Endothelial cell of umbilical vein (primary cell): ENCODE measurements around the gene GLP1R. TPM values are rescaled to one million over a fixed set of nuclear protein-coding genes. Genes with fewer than 3 reads are reported as not detected.

Experiments
- BruUV-seq: library from RNA; stranded (reverse); fragments of 400-500 nt; replicated peaks from 2 replicates; lab custom pipeline; 2021; lab: Mats Ljungman, UMichigan
- CTCF ChIA-PET: fragments of 300-600, 350-600 bp; sonication (Branson Sonifier 250); formaldehyde crosslinking; loops from one replicate; lab custom pipeline; 2021; ENCODE audit warnings: antibody characterized with exemption, inconsistent platforms; lab: Charles Lee
- POLR2A ChIA-PET: fragments of 300-600, 350-600 bp; sonication (Branson Sonifier 250); formaldehyde crosslinking; loops from one replicate; lab custom pipeline; 2021; ENCODE audit warnings: antibody characterized with exemption, inconsistent platforms; lab: Charles Lee
- DNase-seq: peaks from one replicate; pipeline ENCODE4 v3.0.0-alpha.2; 2011; ENCODE audit warnings: low read depth, low spot score
- FAIRE-seq: peaks from 2 replicates; lab custom pipeline; 2011; peaks lifted over from hg19 to GRCh38; lab: Jason Lieb, UNC
- H2AFZ ChIP-seq: 2 replicates; pipeline ENCODE4 v1.6.0; 2012; ENCODE audit warnings: low read depth, low read length, control low read depth, inconsistent platforms
- H3K27ac ChIP-seq: 2 replicates; pipeline ENCODE4 v1.5.1; 2011; ENCODE audit warnings: low read depth, mild to moderate bottlenecking, control low read depth, low read length, moderate library complexity; ENCODE audit not compliant: insufficient read depth
- H3K27me3 ChIP-seq, 2 experiments: 2 replicates each; pipeline versions ENCODE4 v1.6.0 to v1.6.1; 2011; ENCODE audit warnings: low read length in 2 of 2, mixed read lengths in 1 of 2; ENCODE audit not compliant: control insufficient read depth in 2 of 2, insufficient read depth in 2 of 2
- H3K36me3 ChIP-seq, 2 experiments: 2 replicates in 1 of 2; 3 replicates in 1 of 2; pipeline ENCODE4 v1.5.1; 2011; ENCODE audit warnings: low read length in 2 of 2, mild to moderate bottlenecking in 1 of 2, moderate library complexity in 1 of 2; ENCODE audit not compliant: control insufficient read depth in 2 of 2, insufficient read depth in 2 of 2; ENCODE audit errors: extremely low read depth in 1 of 2
- H3K4me1 ChIP-seq: 3 replicates; pipeline ENCODE4 v1.5.1; 2011; ENCODE audit warnings: mild to moderate bottlenecking, low read length; ENCODE audit not compliant: control insufficient read depth, insufficient read depth; ENCODE audit errors: extremely low read depth
- H3K4me2 ChIP-seq: 2 replicates; pipeline ENCODE4 v1.6.1; 2011; ENCODE audit warnings: low read length, control low read depth, mixed read lengths; ENCODE audit not compliant: insufficient read depth
- H3K4me3 ChIP-seq, 3 experiments: fragments of 200-600 bp in 1 of 3; sonication (generic), shearing (Covaris generic) in 1 of 3; replicated peaks in 1 of 3; 2 replicates each; pipeline ENCODE4 v1.5.1; 2011 to 2016; ENCODE audit warnings: control low read depth in 3 of 3, low read length in 3 of 3, mild to moderate bottlenecking in 2 of 3, inconsistent platforms in 1 of 3, low read depth in 1 of 3, moderate library complexity in 1 of 3; ENCODE audit not compliant: insufficient read depth in 1 of 3
- H3K79me2 ChIP-seq: 2 replicates; pipeline ENCODE4 v1.6.0; 2012; ENCODE audit warnings: low read length, inconsistent platforms; ENCODE audit not compliant: control insufficient read depth, insufficient read depth
- H3K9ac ChIP-seq: replicated peaks from 2 replicates; pipeline ENCODE3; 2011; ENCODE audit warnings: low read length, control low read depth; ENCODE audit not compliant: insufficient read depth; ENCODE audit errors: extremely low read depth
- H3K9me1 ChIP-seq: replicated peaks from 3 replicates; pipeline ENCODE4 v1.6.0; 2011; ENCODE audit warnings: mild to moderate bottlenecking, low read length; ENCODE audit not compliant: control insufficient read depth, insufficient read depth; ENCODE audit errors: extremely low read depth
- H3K9me3 ChIP-seq: replicated peaks from 2 replicates; pipeline ENCODE4 v1.5.1; 2012; ENCODE audit warnings: low read length, inconsistent platforms; ENCODE audit not compliant: control insufficient read depth, insufficient read depth
- H4K20me1 ChIP-seq: replicated peaks from 2 replicates; pipeline ENCODE3; 2011; ENCODE audit warnings: mild to moderate bottlenecking, low read length; ENCODE audit not compliant: control insufficient read depth, insufficient read depth; ENCODE audit errors: extremely low read depth
- CTCF ChIP-seq, 2 donors: IDR thresholded peaks; 1 replicate in 1 of 2; 2 replicates in 1 of 2; pipeline ENCODE4 v1.5.1; 2011; ENCODE audit warnings: low read length in 2 of 2, mild to moderate bottlenecking in 2 of 2, moderate library complexity in 2 of 2, control low read depth in 1 of 2, inconsistent platforms in 1 of 2, low read depth in 1 of 2; ENCODE audit not compliant: insufficient read depth in 1 of 2; ENCODE audit errors: extremely low read depth in 1 of 2
- EZH2 ChIP-seq: IDR thresholded peaks from 2 replicates; pipeline ENCODE4 v1.6.1; 2012; ENCODE audit warnings: borderline replicate concordance, low read depth, mild to moderate bottlenecking, moderate library complexity, low read length, inconsistent platforms; ENCODE audit not compliant: severe bottlenecking
- FOS ChIP-seq: IDR thresholded peaks from 2 replicates; pipeline ENCODE4 v1.6.1; 2011; ENCODE audit warnings: mild to moderate bottlenecking, low read length, moderate library complexity, borderline replicate concordance; ENCODE audit not compliant: insufficient read depth
- GATA2 ChIP-seq: IDR thresholded peaks from 2 replicates; pipeline ENCODE4 v1.7.0; 2011; ENCODE audit warnings: low read depth, mild to moderate bottlenecking, moderate library complexity, mixed read lengths, low read length; ENCODE audit not compliant: insufficient read length, insufficient read depth
- JUN ChIP-seq: IDR thresholded peaks from 2 replicates; pipeline ENCODE4 v1.6.1; 2011; ENCODE audit warnings: borderline replicate concordance, low read depth; ENCODE audit not compliant: insufficient read length, insufficient read depth
- MYC ChIP-seq: IDR thresholded peaks from one replicate; pipeline ENCODE4 v1.6.1; 2011; ENCODE audit warnings: mild to moderate bottlenecking, low read depth, low read length
- POLR2A ChIP-seq: IDR thresholded peaks from 2 replicates; pipeline ENCODE4 v1.6.1; 2012; ENCODE audit warnings: low read depth, mild to moderate bottlenecking, control low read depth, low read length
- POLR2AphosphoS5 ChIP-seq: IDR thresholded peaks from 2 replicates; pipeline ENCODE4 v1.6.1; 2012; ENCODE audit warnings: low read depth, mild to moderate bottlenecking, control low read depth, low read length, moderate library complexity; ENCODE audit not compliant: insufficient read depth
- dilution Hi-C: fragments of 300-500 bp; cut with MboI; formaldehyde crosslinking; loops from one replicate; pipeline ENCODE4 v1.15.0; 2019; ENCODE audit warnings: low sequenced_read_pairs; ENCODE audit not compliant: extremely low pct_ligation_motif_present
- intact Hi-C: fragments of 100-400 bp; cut with micrococcal nuclease; formaldehyde crosslinking; loops from one replicate; pipeline ENCODE4 v1.10.0; 2022
- polyA plus RNA-seq, 4 experiments: library from polyadenylated mRNA; depleted of rRNA in 3 of 4; stranded (reverse) in 3 of 4; unstranded in 1 of 4; fragments of >200 nt; gene quantifications; 2 replicates each; pipeline versions ENCODE4 v1.2.1 to v1.2.3, GENCODE V29; 2011 to 2012; ENCODE audit warnings: missing spikeins in 1 of 4
- total RNA-seq: library from RNA; stranded (reverse); gene quantifications from 2 replicates; pipeline ENCODE4 v1.2.3, GENCODE V29; 2021
- TF ChIP-seq, protein P1 (sequence below): IDR thresholded peaks from 2 replicates; pipeline ENCODE4 v1.6.1; 2011; ENCODE audit not compliant: insufficient read depth, insufficient read length

The GLP1R gene
- total and polyA plus RNA-seq, 2 donors (not counting 3 experiments of a cell fraction or from before 2014, with no cell fraction given) = not detected

GRCh38 chr6:39102071-39102820, 53.7 kb downstream of the GLP1R start:
- Histone ChIP-seq H3K9ac (no peak overlapping the region), H3K4me2 (no peak overlapping the region), H3K79me2 (no peaks in the 10 kb centered on the region), H2AFZ (no peak overlapping the region), H3K27me3 (peaks cover 0 to 5% of the 10 kb centered on the region in 2 experiments), H3K9me1 (no peaks in the 10 kb centered on the region), H3K36me3 (peaks cover 0 to 4% of the 10 kb centered on the region in 2 experiments), H3K4me1 (no peaks in the 10 kb centered on the region), H3K9me3 (no peaks in the 10 kb centered on the region), H3K4me3 (no peak overlapping the region), H3K27ac (no peak overlapping the region), H4K20me1 (no peaks in the 10 kb centered on the region)
- BruUV-seq = no TSS peak
- intact Hi-C loops = no loop called here
- ChIA-PET POLR2A (no interaction called here), CTCF (interaction anchor here (1.1 to 3.7 kb wide), 4 partner anchors 9 to 230 kb away, joined by 3 to 16 read pairs (median 4); partner anchors contain the start of gene SAYSD1)
- TF ChIP-seq CTCF (IDR thresholded peaks at IDR 0.05; ENCODE audit: extremely low read depth in 1 of 2, insufficient read depth in 1 of 2, low read depth in 1 of 2, low read length in 2 of 2) (peak; percentile 7 to 18), MYC (no peak), EZH2 (no peak)
- FAIRE-seq (no peak), DNase-seq (peak; percentile 9)
- dilution Hi-C loops = no loop called here

GRCh38 chr6:39102821-39103136, 54.2 kb downstream of the GLP1R start:
- Histone ChIP-seq H3K27ac (no peak overlapping the region), H3K9me1 (no peaks in the 10 kb centered on the region), H2AFZ (no peak overlapping the region), H3K9ac (no peak overlapping the region), H3K4me2 (no peak overlapping the region), H3K4me3 (no peak overlapping the region), H4K20me1 (no peaks in the 10 kb centered on the region), H3K9me3 (no peaks in the 10 kb centered on the region), H3K27me3 (peaks cover 0 to 5% of the 10 kb centered on the region in 2 experiments), H3K36me3 (peaks cover 0 to 4% of the 10 kb centered on the region in 2 experiments), H3K4me1 (no peaks in the 10 kb centered on the region), H3K79me2 (no peaks in the 10 kb centered on the region)
- TF ChIP-seq JUN = no peak
- no peak for TF ChIP-seq POLR2A
- TF ChIP-seq FOS = no peak
- no peak for TF ChIP-seq GATA2
- TF ChIP-seq EZH2 = no peak
- TF ChIP-seq MYC = no peak
- no peak for TF ChIP-seq POLR2AphosphoS5
- TF ChIP-seq, protein P1, sequence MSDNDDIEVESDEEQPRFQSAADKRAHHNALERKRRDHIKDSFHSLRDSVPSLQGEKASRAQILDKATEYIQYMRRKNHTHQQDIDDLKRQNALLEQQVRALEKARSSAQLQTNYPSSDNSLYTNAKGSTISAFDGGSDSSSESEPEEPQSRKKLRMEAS = no peak
- TF ChIP-seq CTCF (IDR thresholded peaks at IDR 0.05; ENCODE audit: extremely low read depth in 1 of 2, insufficient read depth in 1 of 2, low read depth in 1 of 2, low read length in 2 of 2) = no peak
- dilution Hi-C loops = no loop called here
- no TSS peak for BruUV-seq
- ChIA-PET POLR2A (no interaction called here), CTCF (interaction anchor here (1.1 to 3.7 kb wide), 3 partner anchors 9 to 230 kb away, joined by 3 to 16 read pairs (median 6); partner anchors contain the start of gene SAYSD1)
- DNase-seq = no peak
- FAIRE-seq = no peak
- intact Hi-C loops = no loop called here
